Measurements from ENCODE around the gene RNASEH2A. TPM values are rescaled to one million over a fixed set of nuclear protein-coding genes. Genes with fewer than 3 reads are reported as not detected.

The RNASEH2A gene
- total RNA-seq, 1 donor from 2014 or later = 3.4 TPM

- Histone ChIP-seq H3K27me3 (no peaks in the 10 kb centered on the region), H3K4me1 (peaks cover 51 to 71% of the 10 kb centered on the region in 2 donors), H3K36me3 (no peaks in the 10 kb centered on the region), H3K27ac (peak overlapping the region; percentile 95 to 96), H3K9me3 (no peaks in the 10 kb centered on the region), H3K4me3 (peak overlapping the region in 1 of 2 donors; percentile 30)
- intact Hi-C loops (cut with DNase I) = loop anchor here (10.0 kb wide), 1 partner anchor 1251 kb away; the partner anchor contains the start of gene CNN1
- no peak for TF ChIP-seq CTCF (IDR thresholded peaks at IDR 0.05)
- peak in 1 of 2 donors; percentile 74 for DNase-seq (ENCODE audit: low spot score in 2 of 2)
Observed at GRCh38 chr19:12785431-12786031, 20.9 kb upstream of the RNASEH2A start.

- Histone ChIP-seq H3K4me3 (no peak overlapping the region), H3K27me3 (no peaks in the 10 kb centered on the region), H3K9me3 (no peaks in the 10 kb centered on the region), H3K4me1 (peaks cover 51 to 71% of the 10 kb centered on the region in 2 donors), H3K27ac (peak overlapping the region; percentile 95 to 96), H3K36me3 (no peaks in the 10 kb centered on the region)
- intact Hi-C loops (cut with DNase I) = loop anchor here (10.0 kb wide), 1 partner anchor 1252 kb away; the partner anchor contains the start of gene CNN1
- TF ChIP-seq CTCF (IDR thresholded peaks at IDR 0.05) = no peak
- DNase-seq (ENCODE audit: low spot score in 2 of 2) = peak; percentile 72 to 89
Observed at GRCh38 chr19:12786141-12786870, 20.1 kb upstream of the RNASEH2A start.

- intact Hi-C loops (cut with DNase I) = loop anchor here (10.0 kb wide), 1 partner anchor 1252 kb away; the partner anchor contains the start of gene CNN1
- H3K4me3 ChIP-seq = no peak overlapping the region
Observed at GRCh38 chr19:12786952-12787351, 19.4 kb upstream of the RNASEH2A start.

GRCh38 chr19:12787458-12787857 lies 18.9 kb upstream of the RNASEH2A start:
- peaks cover 49 to 64% of the 10 kb centered on the region in 2 donors for H3K4me1 ChIP-seq
- no peak for DNase-seq (ENCODE audit: low spot score in 2 of 2)
- TF ChIP-seq CTCF (IDR thresholded peaks at IDR 0.05) = no peak
- no peak overlapping the region for H3K4me3 ChIP-seq
- H3K36me3 ChIP-seq = peaks cover 3 to 5% of the 10 kb centered on the region in 2 donors
- H3K27me3 ChIP-seq = no peaks in the 10 kb centered on the region
- peak overlapping the region; percentile 95 to 96 for H3K27ac ChIP-seq
- no peaks in the 10 kb centered on the region for H3K9me3 ChIP-seq
- intact Hi-C loops (cut with DNase I) = loop anchor here (10.0 kb wide), 1 partner anchor 1253 kb away; the partner anchor contains the start of gene CNN1

More at GRCh38 chr19:12786952-12787351, 19.4 kb upstream of the RNASEH2A start:
- DNase-seq (ENCODE audit: low spot score in 2 of 2) = no peak
- Histone ChIP-seq H3K9me3 (no peaks in the 10 kb centered on the region), H3K36me3 (peaks cover 0 to under 1% of the 10 kb centered on the region in 2 donors), H3K4me1 (peaks cover 51 to 69% of the 10 kb centered on the region in 2 donors), H3K27me3 (no peaks in the 10 kb centered on the region), H3K27ac (peak overlapping the region; percentile 95 to 96)
- no peak for TF ChIP-seq CTCF (IDR thresholded peaks at IDR 0.05)

DNA sequence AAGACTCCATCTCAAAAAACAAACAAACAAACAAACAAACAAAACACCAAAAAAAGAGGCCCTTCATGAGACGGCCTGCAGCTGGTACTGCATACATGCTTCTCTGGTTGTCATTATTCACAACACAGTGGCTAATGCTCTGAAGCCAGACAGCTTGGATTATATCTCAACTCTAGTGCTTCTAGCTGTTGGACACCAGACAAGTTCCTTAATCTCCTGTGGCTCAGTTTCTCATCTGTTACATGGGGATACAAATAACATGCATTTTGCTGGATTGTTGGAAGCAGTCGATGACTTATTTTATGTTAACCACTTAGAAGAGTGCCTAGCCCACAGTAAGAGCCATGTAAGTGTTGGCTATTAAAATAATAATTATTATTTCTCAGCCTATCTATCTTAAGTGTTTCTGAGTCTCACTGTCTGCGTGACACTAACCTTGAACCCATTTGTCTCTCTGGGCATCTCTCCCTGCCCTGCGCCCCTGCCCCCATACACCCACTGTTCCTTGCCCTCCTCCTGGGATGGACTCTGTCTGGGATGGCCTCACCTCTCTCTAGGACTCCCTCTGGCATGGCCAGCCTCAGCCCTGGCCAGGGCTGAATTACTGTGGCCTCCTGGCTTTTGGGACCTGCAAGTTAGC lies 18.2 kb upstream of the RNASEH2A start:
- intact Hi-C loops (cut with DNase I) = loop anchor here (10.0 kb wide), 1 partner anchor 1253 kb away; the partner anchor contains the start of gene CNN1
- Histone ChIP-seq H3K9me3 (no peaks in the 10 kb centered on the region), H3K27me3 (no peaks in the 10 kb centered on the region), H3K27ac (peak overlapping the region; percentile 95 to 96), H3K4me1 (peaks cover 44 to 58% of the 10 kb centered on the region in 2 donors), H3K36me3 (peaks cover 5 to 6% of the 10 kb centered on the region in 2 donors), H3K4me3 (peak overlapping the region; percentile 83 to 90)
- no peak for TF ChIP-seq CTCF (IDR thresholded peaks at IDR 0.05)
- DNase-seq (ENCODE audit: low spot score in 2 of 2) = no peak
